Nephron (organoid): ENCODE data around the gene SLX9.

Experiments
- H3K27ac Mint-ChIP-seq, 3 experiments: 2 replicates each; pipeline ENCODE4 v1.8.0; 2020; ENCODE audit warnings: mixed read lengths in 3 of 3, mild to moderate bottlenecking in 2 of 3, moderate library complexity in 1 of 3
- H3K27me3 Mint-ChIP-seq: 2 replicates; pipeline ENCODE4 v1.8.0; 2021; ENCODE audit warnings: low read depth, mild to moderate bottlenecking, moderate library complexity, mixed read lengths
- H3K36me3 Mint-ChIP-seq: 2 replicates; pipeline ENCODE4 v1.8.0; 2020; ENCODE audit warnings: low read depth, mixed read lengths
- H3K4me1 Mint-ChIP-seq: 2 replicates; pipeline ENCODE4 v1.8.0; 2020; ENCODE audit warnings: mixed read lengths
- H3K4me3 Mint-ChIP-seq, 3 experiments: 2 replicates each; pipeline ENCODE4 v1.8.0; 2020; ENCODE audit warnings: mild to moderate bottlenecking in 3 of 3, mixed read lengths in 3 of 3, moderate library complexity in 2 of 3
- H3K9me3 Mint-ChIP-seq: 2 replicates; pipeline ENCODE4 v1.8.0; 2020; ENCODE audit warnings: mixed read lengths
- TF ChIP-seq, protein P1 (sequence below), 3 experiments: fragments of 200-600 bp; sonication (generic); IDR thresholded peaks; one replicate each; pipeline ENCODE4 v1.5.0; 2021; ENCODE audit warnings: antibody characterized with exemption in 3 of 3; ENCODE audit not compliant: unreplicated experiment in 3 of 3

SLX9 gene

DNA sequence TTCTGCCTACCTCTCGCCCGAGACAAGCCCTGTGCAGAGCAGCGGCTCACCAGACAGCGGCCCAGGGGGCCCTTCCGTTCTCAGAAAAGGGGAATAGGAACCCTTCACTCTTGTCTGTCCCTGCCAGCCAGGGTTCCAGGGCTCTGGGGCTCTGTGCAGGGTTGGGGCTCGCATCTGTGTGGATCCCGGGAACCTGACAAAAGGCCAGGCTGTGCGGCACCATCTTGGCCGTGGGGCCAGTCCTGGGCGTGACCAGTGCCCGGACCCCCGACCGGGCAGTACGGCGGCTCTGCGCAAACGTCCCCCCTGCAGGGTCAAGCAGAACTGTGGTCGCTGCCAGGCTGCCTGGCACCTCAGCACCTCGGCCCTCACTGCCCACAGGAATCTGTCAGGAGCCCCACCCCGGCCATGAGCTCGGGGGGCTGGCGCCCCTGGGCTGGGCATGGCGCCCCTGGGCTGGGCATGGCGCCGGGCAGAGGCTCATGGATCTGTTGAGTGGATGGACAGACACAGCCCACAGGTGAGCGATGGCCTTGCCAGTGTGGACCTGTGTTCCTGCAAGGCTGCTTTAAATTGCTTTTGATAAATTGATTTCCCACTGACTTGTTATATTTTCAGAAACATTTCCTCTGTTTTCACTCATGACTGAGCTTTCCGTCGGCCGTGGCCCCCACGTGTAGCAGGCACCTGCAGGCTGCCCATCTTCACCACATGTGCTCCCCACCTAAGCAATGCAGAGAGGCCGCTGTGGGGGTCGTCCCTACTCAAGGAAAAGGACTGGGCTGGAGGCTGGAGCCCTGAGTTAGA is 59.0 kb downstream of the SLX9 start:
- TF ChIP-seq, protein P1, sequence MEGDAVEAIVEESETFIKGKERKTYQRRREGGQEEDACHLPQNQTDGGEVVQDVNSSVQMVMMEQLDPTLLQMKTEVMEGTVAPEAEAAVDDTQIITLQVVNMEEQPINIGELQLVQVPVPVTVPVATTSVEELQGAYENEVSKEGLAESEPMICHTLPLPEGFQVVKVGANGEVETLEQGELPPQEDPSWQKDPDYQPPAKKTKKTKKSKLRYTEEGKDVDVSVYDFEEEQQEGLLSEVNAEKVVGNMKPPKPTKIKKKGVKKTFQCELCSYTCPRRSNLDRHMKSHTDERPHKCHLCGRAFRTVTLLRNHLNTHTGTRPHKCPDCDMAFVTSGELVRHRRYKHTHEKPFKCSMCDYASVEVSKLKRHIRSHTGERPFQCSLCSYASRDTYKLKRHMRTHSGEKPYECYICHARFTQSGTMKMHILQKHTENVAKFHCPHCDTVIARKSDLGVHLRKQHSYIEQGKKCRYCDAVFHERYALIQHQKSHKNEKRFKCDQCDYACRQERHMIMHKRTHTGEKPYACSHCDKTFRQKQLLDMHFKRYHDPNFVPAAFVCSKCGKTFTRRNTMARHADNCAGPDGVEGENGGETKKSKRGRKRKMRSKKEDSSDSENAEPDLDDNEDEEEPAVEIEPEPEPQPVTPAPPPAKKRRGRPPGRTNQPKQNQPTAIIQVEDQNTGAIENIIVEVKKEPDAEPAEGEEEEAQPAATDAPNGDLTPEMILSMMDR (IDR thresholded peaks at IDR 0.05; ENCODE audit: unreplicated experiment in 3 of 3): no peak
- Mint-ChIP-seq H3K27ac (no peak overlapping the region), H3K36me3 (no peaks in the 10 kb centered on the region), H3K4me3 (no peak overlapping the region), H3K27me3 (peaks cover 9% of the 10 kb centered on the region), H3K4me1 (peaks cover 7% of the 10 kb centered on the region), H3K9me3 (no peaks in the 10 kb centered on the region)

DNA sequence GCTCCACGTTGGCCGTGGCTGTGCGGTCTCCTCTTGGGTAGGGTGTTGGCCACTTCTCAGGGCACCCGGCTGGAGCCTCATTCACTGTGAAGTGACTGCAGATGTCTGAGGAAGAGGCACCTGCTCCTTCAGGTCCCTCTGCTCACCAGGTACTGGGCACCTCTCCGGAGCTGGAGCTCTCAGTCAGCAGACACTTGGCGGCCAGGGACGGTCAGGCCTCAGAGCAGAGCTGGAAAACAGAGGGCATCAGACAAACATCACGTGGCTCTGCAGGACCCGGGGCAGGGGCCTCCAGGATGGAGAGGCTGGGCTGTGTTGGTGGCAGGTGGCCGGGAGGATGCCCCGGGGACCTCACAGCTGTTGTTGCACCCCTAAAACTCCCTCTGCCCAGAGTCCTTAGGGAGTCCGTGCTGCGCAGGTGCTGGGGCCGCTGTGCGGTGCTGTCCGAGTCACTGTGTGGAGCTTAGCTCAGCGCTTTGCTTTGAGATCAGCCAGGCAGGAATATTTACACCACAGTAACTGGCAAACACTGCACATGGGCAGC is 59.7 kb downstream of the SLX9 start:
- Mint-ChIP-seq H3K9me3 (no peaks in the 10 kb centered on the region), H3K27ac (no peak overlapping the region), H3K4me3 (no peak overlapping the region), H3K27me3 (peaks cover 5% of the 10 kb centered on the region), H3K36me3 (no peaks in the 10 kb centered on the region), H3K4me1 (peaks cover 2% of the 10 kb centered on the region)
- TF ChIP-seq, protein P1 (IDR thresholded peaks at IDR 0.05; ENCODE audit: unreplicated experiment in 3 of 3): no peak

DNA sequence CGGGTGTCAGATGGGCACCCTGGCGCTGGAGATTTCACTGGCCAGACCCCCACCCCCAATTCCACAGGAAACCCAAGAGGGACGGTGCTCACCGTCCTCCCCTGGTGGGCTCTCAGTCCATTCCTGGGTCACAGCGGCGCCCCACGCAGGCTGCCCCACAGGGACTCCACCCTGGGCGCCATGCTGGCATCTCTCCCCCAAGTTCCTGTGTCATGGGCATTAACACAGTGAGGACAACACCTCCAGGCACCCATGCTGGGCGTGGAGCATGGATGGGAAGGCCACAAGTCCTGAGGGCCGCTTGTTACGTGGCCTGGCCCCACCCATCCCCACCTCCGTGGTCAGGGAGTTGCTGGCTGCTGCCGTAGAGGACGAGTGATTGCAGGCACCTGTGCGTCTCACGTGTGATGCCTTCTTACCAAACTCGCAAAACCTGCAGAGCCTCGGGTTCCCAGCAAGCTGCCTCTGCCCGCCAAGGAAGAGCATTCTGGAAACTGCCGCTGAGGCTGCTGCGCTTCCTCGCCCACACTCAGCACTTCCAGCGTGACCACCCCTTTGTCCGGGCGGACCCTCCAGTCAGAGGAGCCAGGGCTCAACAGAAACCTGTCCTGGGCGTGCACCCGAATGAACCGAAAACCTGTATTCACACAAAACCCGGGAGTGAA is 60.3 kb downstream of the SLX9 start:
- Mint-ChIP-seq H3K36me3 (no peaks in the 10 kb centered on the region), H3K27me3 (peaks cover 3% of the 10 kb centered on the region), H3K4me1 (no peaks in the 10 kb centered on the region), H3K27ac (no peak overlapping the region), H3K9me3 (no peaks in the 10 kb centered on the region), H3K4me3 (no peak overlapping the region)
- TF ChIP-seq, protein P1 (IDR thresholded peaks at IDR 0.05; ENCODE audit: unreplicated experiment in 3 of 3): no peak

DNA sequence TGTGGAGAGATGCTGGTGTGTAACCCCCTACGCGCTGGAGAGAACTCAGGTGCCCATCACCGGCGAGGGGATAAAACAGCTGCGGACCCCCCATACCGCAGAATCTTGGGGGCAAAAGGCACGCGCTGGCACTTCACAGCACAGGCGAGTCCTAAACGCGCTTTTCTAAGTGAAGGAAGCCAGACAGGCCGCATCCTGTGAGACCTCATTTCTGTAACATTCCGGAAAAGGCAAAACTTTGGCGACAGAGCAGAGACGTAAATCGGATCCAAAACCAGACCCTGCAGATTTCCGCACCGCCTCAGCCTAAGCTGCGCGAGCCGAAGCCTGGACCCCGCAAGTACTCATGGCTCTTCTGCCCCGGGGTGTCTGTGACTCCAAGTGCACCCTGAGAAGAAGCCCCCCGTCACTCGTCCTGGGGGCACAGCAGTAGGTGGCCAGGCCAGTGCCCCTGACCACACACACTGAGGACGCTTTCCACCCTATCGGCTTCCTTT is 60.9 kb downstream of the SLX9 start:
- no peak overlapping the region for H3K4me3 Mint-ChIP-seq

DNA sequence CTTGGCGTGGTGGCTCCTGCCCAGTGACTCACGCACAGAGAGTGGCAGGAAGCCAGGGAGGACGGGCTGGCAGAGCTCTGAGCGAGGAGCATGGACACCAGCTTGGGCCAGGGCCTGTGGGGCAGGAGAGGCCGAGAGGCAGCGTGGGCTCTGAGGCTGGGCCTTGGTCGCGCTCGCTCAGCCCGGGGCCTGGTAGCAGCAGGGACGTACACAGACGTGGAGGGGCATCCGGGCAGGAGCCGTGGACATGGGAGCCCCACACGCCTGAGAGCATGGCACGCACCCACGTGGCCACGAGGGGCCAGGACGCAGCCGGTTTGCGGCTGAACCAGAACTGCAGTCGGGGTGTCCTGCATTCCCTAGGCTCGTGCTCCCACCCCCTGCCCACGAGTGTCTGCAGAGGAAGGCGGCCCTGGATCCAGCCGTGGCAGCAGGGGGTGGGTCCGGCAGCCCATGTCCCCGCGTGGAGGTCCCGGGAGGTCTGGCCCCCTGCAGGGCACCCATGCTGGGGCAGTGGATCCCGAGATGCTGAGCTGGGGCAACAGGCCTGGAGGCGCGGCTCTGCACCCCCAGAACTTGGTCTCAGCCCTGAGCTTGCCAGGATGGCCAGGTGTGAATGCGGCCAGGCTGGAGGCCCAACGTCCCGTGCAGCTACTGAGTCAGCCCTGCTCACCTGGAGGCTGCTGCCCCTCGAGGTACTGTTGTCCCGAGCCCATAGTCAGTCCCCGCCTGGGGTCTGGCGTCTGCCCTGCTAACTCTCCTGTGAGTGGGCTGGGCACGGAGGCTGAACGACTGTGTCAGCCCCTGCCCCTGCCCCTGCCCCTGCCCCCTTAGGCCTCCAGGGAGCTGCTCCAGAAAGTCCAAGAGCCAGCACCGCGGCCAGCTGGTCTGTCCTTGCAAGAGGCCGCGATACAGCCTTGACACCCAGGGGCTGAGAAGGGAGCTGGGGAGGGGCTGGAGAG is 61.6 kb downstream of the SLX9 start:
- Mint-ChIP-seq H3K27me3 (peaks cover 3% of the 10 kb centered on the region), H3K4me1 (no peaks in the 10 kb centered on the region), H3K36me3 (no peaks in the 10 kb centered on the region), H3K4me3 (no peak overlapping the region), H3K27ac (no peak overlapping the region), H3K9me3 (peaks cover 8% of the 10 kb centered on the region)
- TF ChIP-seq, protein P1 (IDR thresholded peaks at IDR 0.05; ENCODE audit: unreplicated experiment in 3 of 3): no peak

More for the DNA sequence above, 60.9 kb downstream of the SLX9 start:
- Mint-ChIP-seq H3K4me1 (no peaks in the 10 kb centered on the region), H3K27me3 (peaks cover 3% of the 10 kb centered on the region), H3K27ac (peak overlapping the region in 1 of 3 experiments; percentile 22), H3K36me3 (no peaks in the 10 kb centered on the region), H3K9me3 (peaks cover 1% of the 10 kb centered on the region)
- TF ChIP-seq, protein P1 (IDR thresholded peaks at IDR 0.05; ENCODE audit: unreplicated experiment in 3 of 3): no peak
